ENCODE results near the gene DCLRE1C. TPM values are rescaled to one million over a fixed set of nuclear protein-coding genes. Genes with fewer than 3 reads are reported as not detected.

DCLRE1C gene
- total RNA-seq, 1 experiment from 2014 or later = 21.2 TPM

DNA sequence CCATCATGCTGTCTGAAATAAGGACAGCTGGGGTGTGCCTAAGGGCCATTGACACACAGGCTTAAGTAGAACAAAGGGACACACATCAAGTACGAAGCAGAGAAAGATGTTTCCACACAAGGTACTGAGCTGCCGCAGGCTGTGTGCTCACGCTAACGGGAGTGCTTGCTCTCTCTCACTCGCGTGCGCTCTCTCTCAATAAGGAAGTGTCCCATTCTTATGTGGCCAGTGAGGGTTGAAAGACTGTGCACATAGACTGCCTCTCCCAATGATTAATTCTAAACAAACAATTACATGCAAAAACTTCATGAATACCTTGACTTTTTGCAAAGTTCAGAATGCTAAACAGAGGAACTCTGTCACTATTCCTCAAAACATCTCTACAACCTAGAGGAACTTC lies 29.9 kb downstream of the DCLRE1C start:
- H3K27ac Mint-ChIP-seq (ENCODE audit: unreplicated experiment) = no peak overlapping the region
- intact Hi-C loops (cut with micrococcal nuclease; ENCODE audit: unreplicated experiment) = no loop called here
- H3K27me3 Mint-ChIP-seq (ENCODE audit: unreplicated experiment) = no peaks in the 10 kb centered on the region
- TF ChIP-seq, protein P1, sequence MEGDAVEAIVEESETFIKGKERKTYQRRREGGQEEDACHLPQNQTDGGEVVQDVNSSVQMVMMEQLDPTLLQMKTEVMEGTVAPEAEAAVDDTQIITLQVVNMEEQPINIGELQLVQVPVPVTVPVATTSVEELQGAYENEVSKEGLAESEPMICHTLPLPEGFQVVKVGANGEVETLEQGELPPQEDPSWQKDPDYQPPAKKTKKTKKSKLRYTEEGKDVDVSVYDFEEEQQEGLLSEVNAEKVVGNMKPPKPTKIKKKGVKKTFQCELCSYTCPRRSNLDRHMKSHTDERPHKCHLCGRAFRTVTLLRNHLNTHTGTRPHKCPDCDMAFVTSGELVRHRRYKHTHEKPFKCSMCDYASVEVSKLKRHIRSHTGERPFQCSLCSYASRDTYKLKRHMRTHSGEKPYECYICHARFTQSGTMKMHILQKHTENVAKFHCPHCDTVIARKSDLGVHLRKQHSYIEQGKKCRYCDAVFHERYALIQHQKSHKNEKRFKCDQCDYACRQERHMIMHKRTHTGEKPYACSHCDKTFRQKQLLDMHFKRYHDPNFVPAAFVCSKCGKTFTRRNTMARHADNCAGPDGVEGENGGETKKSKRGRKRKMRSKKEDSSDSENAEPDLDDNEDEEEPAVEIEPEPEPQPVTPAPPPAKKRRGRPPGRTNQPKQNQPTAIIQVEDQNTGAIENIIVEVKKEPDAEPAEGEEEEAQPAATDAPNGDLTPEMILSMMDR (IDR thresholded peaks at IDR 0.05; ENCODE audit: unreplicated experiment) = no peak
- no peak for DNase-seq
- no peaks in the 10 kb centered on the region for H3K9me3 Mint-ChIP-seq (ENCODE audit: low read depth, unreplicated experiment)
- no TSS peak for BruUV-seq (replicated peaks)
- no peak overlapping the region for H3K4me3 Mint-ChIP-seq (ENCODE audit: low read depth, unreplicated experiment)
- CTCF ChIA-PET = no interaction called here
- peaks cover 70% of the 10 kb centered on the region for H3K36me3 Mint-ChIP-seq (ENCODE audit: insufficient read depth, unreplicated experiment)
- peaks cover 12% of the 10 kb centered on the region for H3K4me1 Mint-ChIP-seq (ENCODE audit: low read depth, unreplicated experiment)

DNA sequence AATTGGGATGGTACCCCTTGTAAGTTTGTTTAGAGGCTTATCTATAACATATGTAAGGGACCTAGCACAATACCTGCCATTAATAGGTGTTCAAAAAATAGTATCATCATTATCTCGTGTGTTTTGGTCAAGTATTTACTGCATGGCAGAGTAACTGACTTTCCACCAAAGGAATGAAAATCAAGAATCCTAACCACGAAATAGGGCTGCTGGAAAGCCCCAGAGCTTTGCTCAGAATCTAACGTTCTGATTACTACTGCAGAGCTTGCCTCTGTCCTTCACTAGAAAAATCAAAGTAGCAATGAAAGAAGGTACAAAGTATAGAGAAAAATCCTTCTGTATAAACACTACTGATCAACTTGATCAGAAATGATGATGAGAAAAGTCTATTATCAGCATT lies 34.9 kb downstream of the DCLRE1C start:
- BruUV-seq (replicated peaks) = no TSS peak
- Mint-ChIP-seq H3K9me3 (ENCODE audit: low read depth, unreplicated experiment) (peaks cover 4% of the 10 kb centered on the region), H3K27me3 (ENCODE audit: unreplicated experiment) (no peaks in the 10 kb centered on the region), H3K4me1 (ENCODE audit: low read depth, unreplicated experiment) (no peaks in the 10 kb centered on the region), H3K4me3 (ENCODE audit: low read depth, unreplicated experiment) (no peak overlapping the region), H3K36me3 (ENCODE audit: insufficient read depth, unreplicated experiment) (peaks cover 58% of the 10 kb centered on the region), H3K27ac (ENCODE audit: unreplicated experiment) (no peak overlapping the region)
- TF ChIP-seq, protein P1 (IDR thresholded peaks at IDR 0.05; ENCODE audit: unreplicated experiment) = no peak
- intact Hi-C loops (cut with micrococcal nuclease; ENCODE audit: unreplicated experiment) = no loop called here
- DNase-seq = no peak
- CTCF ChIA-PET = no interaction called here

DNA sequence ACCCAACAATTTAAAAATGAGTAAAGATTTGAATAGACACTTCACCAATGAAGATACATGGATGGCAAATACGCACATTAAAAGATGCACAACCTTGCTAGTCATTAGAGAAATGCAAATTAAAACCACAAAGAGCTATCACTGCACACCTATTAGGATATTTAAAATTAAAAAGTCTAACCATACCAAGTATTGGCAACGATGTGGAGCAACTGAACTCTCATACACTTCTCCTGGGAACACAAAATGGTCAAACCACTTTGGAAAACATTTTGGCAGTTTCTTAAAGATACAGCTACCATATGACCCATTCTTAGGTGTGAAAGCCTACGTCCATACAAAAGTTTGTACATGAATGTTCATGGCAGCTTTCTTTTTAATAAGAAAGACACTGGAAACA lies 36.1 kb downstream of the DCLRE1C start:
- CTCF ChIA-PET = interaction anchor here (0.7 kb wide), 1 partner anchor 109 kb away, joined by 4 read pairs; no protein-coding TSS in a partner anchor
- H3K27me3 Mint-ChIP-seq (ENCODE audit: unreplicated experiment) = no peaks in the 10 kb centered on the region
- no TSS peak for BruUV-seq (replicated peaks)
- no peak overlapping the region for H3K27ac Mint-ChIP-seq (ENCODE audit: unreplicated experiment)
- H3K4me3 Mint-ChIP-seq (ENCODE audit: low read depth, unreplicated experiment) = no peak overlapping the region
- H3K36me3 Mint-ChIP-seq (ENCODE audit: insufficient read depth, unreplicated experiment) = peaks cover 62% of the 10 kb centered on the region
- H3K4me1 Mint-ChIP-seq (ENCODE audit: low read depth, unreplicated experiment) = no peaks in the 10 kb centered on the region
- intact Hi-C loops (cut with micrococcal nuclease; ENCODE audit: unreplicated experiment) = no loop called here
- DNase-seq = no peak
- H3K9me3 Mint-ChIP-seq (ENCODE audit: low read depth, unreplicated experiment) = peaks cover 4% of the 10 kb centered on the region
- TF ChIP-seq, protein P1 (IDR thresholded peaks at IDR 0.05; ENCODE audit: unreplicated experiment) = no peak

DNA sequence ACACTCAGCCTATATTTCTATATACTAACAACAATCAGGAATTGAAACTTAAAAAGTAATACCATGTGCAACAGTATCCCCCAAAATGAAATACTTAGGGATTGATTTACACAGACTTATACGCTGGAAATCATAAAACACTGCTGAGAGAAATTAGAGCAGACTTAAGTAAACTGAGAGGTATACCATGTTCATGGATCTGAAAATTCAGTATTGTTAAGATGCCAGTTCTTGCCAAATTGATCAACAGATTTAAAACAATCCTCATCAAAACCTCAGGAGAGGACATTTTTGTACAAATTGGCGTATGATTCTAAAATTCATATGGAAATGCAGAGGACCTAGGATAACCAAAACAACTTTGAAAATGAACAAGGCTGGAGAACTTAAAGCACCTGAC lies 37.3 kb downstream of the DCLRE1C start:
- H3K4me3 Mint-ChIP-seq (ENCODE audit: low read depth, unreplicated experiment) = no peak overlapping the region
- no peaks in the 10 kb centered on the region for H3K27me3 Mint-ChIP-seq (ENCODE audit: unreplicated experiment)
- H3K36me3 Mint-ChIP-seq (ENCODE audit: insufficient read depth, unreplicated experiment) = peaks cover 58% of the 10 kb centered on the region
- DNase-seq = no peak
- no peaks in the 10 kb centered on the region for H3K4me1 Mint-ChIP-seq (ENCODE audit: low read depth, unreplicated experiment)
- CTCF ChIA-PET = no interaction called here
- no peak overlapping the region for H3K27ac Mint-ChIP-seq (ENCODE audit: unreplicated experiment)
- H3K9me3 Mint-ChIP-seq (ENCODE audit: low read depth, unreplicated experiment) = peaks cover 4% of the 10 kb centered on the region
- no TSS peak for BruUV-seq (replicated peaks)
- TF ChIP-seq, protein P1 (IDR thresholded peaks at IDR 0.05; ENCODE audit: unreplicated experiment) = no peak
- intact Hi-C loops (cut with micrococcal nuclease; ENCODE audit: unreplicated experiment) = no loop called here

Data from Calu3 (cell line).